SU-DHL-6 (cell line): ENCODE data around the gene CHL1.

Experiments used
- EZH2phosphoT487 ChIP-seq: fragments of 200-600 bp; sonication (generic), shearing (Covaris generic); conservative IDR thresholded peaks from 2 replicates; pipeline ENCODE4 v1.6.1; 2018; ENCODE audit warnings: mild to moderate bottlenecking, antibody characterized with exemption, low read length, moderate library complexity, mixed read lengths
- TF ChIP-seq, protein P1 (sequence below): fragments of 200-600 bp; sonication (generic); IDR thresholded peaks from one replicate; pipeline ENCODE4 v1.5.1; 2017; ENCODE audit warnings: antibody characterized with exemption, mild to moderate bottlenecking, low read length, moderate library complexity; ENCODE audit not compliant: insufficient read depth, poor library complexity, severe bottlenecking

DNA sequence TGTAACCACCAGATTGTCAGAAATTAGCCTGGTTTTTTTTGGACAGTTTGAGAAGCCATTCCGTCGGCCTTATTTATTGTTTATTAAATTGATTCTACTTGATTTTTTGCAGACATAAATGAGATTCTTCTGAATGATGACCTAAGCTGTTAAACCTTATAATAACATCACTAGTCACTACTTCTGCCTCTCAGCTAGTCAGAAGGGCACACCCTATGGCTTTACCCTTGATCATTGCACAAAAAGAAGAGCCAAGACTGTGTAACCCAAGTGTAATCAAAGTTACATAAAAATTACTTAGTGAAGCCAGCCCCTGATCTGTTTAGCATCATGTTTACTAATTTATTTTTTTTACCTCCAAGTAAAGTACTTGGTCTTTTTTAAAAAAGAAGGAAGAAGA lies 64.3 kb downstream of the CHL1 start:
- TF ChIP-seq, protein P1, sequence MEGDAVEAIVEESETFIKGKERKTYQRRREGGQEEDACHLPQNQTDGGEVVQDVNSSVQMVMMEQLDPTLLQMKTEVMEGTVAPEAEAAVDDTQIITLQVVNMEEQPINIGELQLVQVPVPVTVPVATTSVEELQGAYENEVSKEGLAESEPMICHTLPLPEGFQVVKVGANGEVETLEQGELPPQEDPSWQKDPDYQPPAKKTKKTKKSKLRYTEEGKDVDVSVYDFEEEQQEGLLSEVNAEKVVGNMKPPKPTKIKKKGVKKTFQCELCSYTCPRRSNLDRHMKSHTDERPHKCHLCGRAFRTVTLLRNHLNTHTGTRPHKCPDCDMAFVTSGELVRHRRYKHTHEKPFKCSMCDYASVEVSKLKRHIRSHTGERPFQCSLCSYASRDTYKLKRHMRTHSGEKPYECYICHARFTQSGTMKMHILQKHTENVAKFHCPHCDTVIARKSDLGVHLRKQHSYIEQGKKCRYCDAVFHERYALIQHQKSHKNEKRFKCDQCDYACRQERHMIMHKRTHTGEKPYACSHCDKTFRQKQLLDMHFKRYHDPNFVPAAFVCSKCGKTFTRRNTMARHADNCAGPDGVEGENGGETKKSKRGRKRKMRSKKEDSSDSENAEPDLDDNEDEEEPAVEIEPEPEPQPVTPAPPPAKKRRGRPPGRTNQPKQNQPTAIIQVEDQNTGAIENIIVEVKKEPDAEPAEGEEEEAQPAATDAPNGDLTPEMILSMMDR = no peak
- TF ChIP-seq EZH2phosphoT487 = no peak
